Lower lobe of right lung (tissue), 2 donors: ENCODE results near the gene RHOG. TPM values are rescaled to one million over a fixed set of nuclear protein-coding genes. Genes with fewer than 3 reads are reported as not detected.
A peak's percentile ranks its signal among the peaks of the same experiment; 100 is the strongest.

Experiments used
- ATAC-seq, 2 donors: fragments of 200-7000 bp; cut with Tn5 transposase; one replicate each; pipeline ENCODE4 v1.9.1; 2020 to 2022; ENCODE audit warnings: mild to moderate bottlenecking in 2 of 2, moderate library complexity in 2 of 2
- DNase-seq: peaks from one replicate; pipeline ENCODE4 v3.0.0-alpha.2; 2020
- H3K27ac ChIP-seq: fragments of 200-600 bp; one replicate; pipeline ENCODE4 v1.8.0; 2022
- H3K27me3 ChIP-seq: fragments of 200-600 bp; one replicate; pipeline ENCODE4 v1.8.0; 2022; ENCODE audit warnings: low read depth
- H3K36me3 ChIP-seq: fragments of 200-600 bp; one replicate; pipeline ENCODE4 v1.8.0; 2022; ENCODE audit warnings: mild to moderate bottlenecking
- H3K4me1 ChIP-seq: fragments of 200-600 bp; one replicate; pipeline ENCODE4 v1.8.0; 2022
- H3K4me3 ChIP-seq: fragments of 200-600 bp; one replicate; pipeline ENCODE4 v1.8.0; 2022; ENCODE audit warnings: mild to moderate bottlenecking
- H3K9me3 ChIP-seq: fragments of 200-600 bp; one replicate; pipeline ENCODE4 v1.8.0; 2022
- intact Hi-C: fragments of 100-400 bp; cut with DNase I; formaldehyde crosslinking; loops from one replicate; pipeline ENCODE4 v1.11.0; 2022
- total RNA-seq: library from RNA; stranded (reverse); fragmentation: NEBNext Ultra II Directional; extraction: Animal tissue kit (Norgen Biotek cat#: 25700); gene quantifications from one replicate; pipeline ENCODE4 v1.2.1, GENCODE V29; 2021
- TF ChIP-seq, protein P1 (sequence below): fragments of 200-600 bp; IDR thresholded peaks from one replicate; pipeline ENCODE4 v1.8.0; 2022; ENCODE audit warnings: antibody characterized with exemption, mild to moderate bottlenecking
- donor health status: DM: no; HTN: yes; CAD: no; lungs with severe emphysema.

The RHOG gene
- total RNA-seq, 1 donor from 2014 or later = 86.5 TPM

GRCh38 chr11:3810951-3811350 is 29.8 kb downstream of the RHOG start:
- H3K36me3 ChIP-seq = no peaks in the 10 kb centered on the region
- DNase-seq (no peak), ATAC-seq (no peak)
- TF ChIP-seq, protein P1, sequence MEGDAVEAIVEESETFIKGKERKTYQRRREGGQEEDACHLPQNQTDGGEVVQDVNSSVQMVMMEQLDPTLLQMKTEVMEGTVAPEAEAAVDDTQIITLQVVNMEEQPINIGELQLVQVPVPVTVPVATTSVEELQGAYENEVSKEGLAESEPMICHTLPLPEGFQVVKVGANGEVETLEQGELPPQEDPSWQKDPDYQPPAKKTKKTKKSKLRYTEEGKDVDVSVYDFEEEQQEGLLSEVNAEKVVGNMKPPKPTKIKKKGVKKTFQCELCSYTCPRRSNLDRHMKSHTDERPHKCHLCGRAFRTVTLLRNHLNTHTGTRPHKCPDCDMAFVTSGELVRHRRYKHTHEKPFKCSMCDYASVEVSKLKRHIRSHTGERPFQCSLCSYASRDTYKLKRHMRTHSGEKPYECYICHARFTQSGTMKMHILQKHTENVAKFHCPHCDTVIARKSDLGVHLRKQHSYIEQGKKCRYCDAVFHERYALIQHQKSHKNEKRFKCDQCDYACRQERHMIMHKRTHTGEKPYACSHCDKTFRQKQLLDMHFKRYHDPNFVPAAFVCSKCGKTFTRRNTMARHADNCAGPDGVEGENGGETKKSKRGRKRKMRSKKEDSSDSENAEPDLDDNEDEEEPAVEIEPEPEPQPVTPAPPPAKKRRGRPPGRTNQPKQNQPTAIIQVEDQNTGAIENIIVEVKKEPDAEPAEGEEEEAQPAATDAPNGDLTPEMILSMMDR = no peak
- intact Hi-C loops = no loop called here
- no peak overlapping the region for H3K27ac ChIP-seq
- H3K9me3 ChIP-seq = no peaks in the 10 kb centered on the region
- peaks cover 11% of the 10 kb centered on the region for H3K4me1 ChIP-seq
- no peak overlapping the region for H3K4me3 ChIP-seq
- no peaks in the 10 kb centered on the region for H3K27me3 ChIP-seq

DNA sequence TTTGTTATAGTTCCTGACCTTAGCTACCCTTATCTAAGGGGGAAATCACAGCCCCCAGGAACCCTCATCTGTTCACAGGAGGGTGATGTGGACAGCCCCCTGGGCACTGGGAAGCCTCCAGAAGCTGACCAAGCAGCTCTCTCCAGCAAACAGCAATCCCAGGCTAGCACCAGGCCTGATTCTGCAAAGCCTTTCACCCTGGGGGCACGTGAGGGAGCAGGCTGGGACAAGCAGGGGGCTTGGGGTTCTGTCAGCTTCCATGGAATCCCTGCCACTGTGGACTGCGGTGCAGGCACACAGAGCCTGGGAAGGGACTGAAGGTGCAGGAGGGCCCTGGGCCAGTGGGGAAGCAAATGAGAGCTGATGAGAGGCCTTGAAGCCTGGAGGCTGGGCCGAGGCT is 30.3 kb downstream of the RHOG start:
- no peaks in the 10 kb centered on the region for H3K27me3 ChIP-seq
- H3K4me1 ChIP-seq = peaks cover 11% of the 10 kb centered on the region
- intact Hi-C loops = no loop called here
- TF ChIP-seq, protein P1 = no peak
- ATAC-seq = no peak
- H3K9me3 ChIP-seq = no peaks in the 10 kb centered on the region
- no peak overlapping the region for H3K4me3 ChIP-seq
- no peak for DNase-seq
- no peak overlapping the region for H3K27ac ChIP-seq
- H3K36me3 ChIP-seq = no peaks in the 10 kb centered on the region

DNA sequence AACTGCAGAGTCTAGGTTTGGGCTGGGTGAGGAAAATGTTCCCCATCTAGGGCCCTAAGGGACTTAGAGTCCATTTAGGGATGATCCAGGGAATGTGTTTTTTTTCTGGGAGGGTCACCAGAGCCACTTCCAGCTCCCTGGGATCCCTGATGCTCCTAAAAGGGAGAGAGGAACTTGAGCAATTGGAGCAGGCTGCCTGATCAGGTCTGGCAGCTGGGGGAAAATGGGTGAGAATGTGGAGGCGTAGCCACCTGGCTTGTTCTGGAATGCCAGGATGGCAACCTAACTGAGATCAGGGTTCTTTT is 31.2 kb downstream of the RHOG start:
- TF ChIP-seq, protein P1 = no peak
- H3K4me1 ChIP-seq = peaks cover 11% of the 10 kb centered on the region
- no peaks in the 10 kb centered on the region for H3K27me3 ChIP-seq
- H3K27ac ChIP-seq = no peak overlapping the region
- no peaks in the 10 kb centered on the region for H3K36me3 ChIP-seq
- H3K9me3 ChIP-seq = no peaks in the 10 kb centered on the region
- no peak overlapping the region for H3K4me3 ChIP-seq
- intact Hi-C loops = no loop called here
- ATAC-seq = no peak
- no peak for DNase-seq

DNA sequence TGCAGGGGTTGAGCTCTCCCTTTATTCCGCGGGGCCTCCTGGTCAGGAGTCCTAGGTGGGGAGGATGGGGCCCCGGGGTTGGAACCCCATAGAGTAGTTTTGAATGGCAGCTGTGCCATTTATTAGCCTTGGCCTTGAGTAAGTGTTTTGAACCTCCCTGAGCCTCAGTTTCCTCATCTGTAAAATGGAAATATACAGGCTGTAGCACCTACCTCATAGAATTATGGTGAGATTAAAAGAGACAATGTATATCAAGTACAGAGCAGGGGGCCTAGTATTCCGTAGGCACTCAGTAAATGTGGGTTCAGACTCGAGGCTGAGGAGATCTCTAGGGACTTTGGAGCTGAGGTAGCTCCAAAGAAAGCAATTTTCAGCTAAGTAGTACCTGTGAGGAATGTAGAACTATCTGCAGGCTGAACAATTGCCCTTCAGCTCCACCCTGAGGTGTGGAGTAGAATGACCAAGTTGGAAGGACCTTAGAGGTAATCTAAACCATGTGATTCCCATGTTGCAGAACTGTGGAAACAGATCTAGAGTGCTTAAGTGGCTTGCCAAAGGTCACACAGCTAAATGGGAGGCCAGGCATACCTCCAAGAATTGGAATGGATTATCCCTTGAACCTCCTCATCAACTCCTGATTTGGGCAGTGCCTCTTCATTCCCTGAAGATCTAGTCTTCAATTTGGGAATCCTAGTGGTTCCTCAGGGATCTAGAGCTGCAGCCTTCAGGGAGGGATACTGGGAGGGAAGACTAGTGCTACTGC is 31.7 kb downstream of the RHOG start:
- DNase-seq (no peak), ATAC-seq (peak; percentile 88 to 89)
- peak overlapping the region; percentile 72 for H3K4me3 ChIP-seq
- no peaks in the 10 kb centered on the region for H3K9me3 ChIP-seq
- H3K27me3 ChIP-seq = no peaks in the 10 kb centered on the region
- peak overlapping the region; percentile 80 for H3K27ac ChIP-seq
- TF ChIP-seq, protein P1 = peak; percentile 39
- H3K4me1 ChIP-seq = peaks cover 11% of the 10 kb centered on the region
- H3K36me3 ChIP-seq = no peaks in the 10 kb centered on the region
- intact Hi-C loops = no loop called here

GRCh38 chr11:3807909-3808860 is 32.6 kb downstream of the RHOG start, which contains the start of gene PGAP2:
Gene PGAP2, plus strand, starts transcription at chr11:3808560. Its CDS starts 2,700 bp downstream, at chr11:3811260.
- intact Hi-C loops = no loop called here
- ATAC-seq (peak; percentile 87 to 93), DNase-seq (peak; percentile 83)
- H3K27me3 ChIP-seq = no peaks in the 10 kb centered on the region
- peaks cover 11% of the 10 kb centered on the region for H3K4me1 ChIP-seq
- no peaks in the 10 kb centered on the region for H3K9me3 ChIP-seq
- H3K36me3 ChIP-seq = no peaks in the 10 kb centered on the region
- H3K27ac ChIP-seq = peak within 1 kb of the TSS; percentile 80
- TF ChIP-seq, protein P1 = peak; percentile 75
- peak within 1 kb of the TSS; percentile 72 for H3K4me3 ChIP-seq
